Activated CD4-positive, alpha-beta memory T cell treated with anti-CD3 and anti-CD28 coated beads, Interleukin-2, amount 10 ng/mL, durations not matched to agents 7 days and 5 days (primary cell): ENCODE data around the gene TTN. TPM values are rescaled to one million over a fixed set of nuclear protein-coding genes. Genes with fewer than 3 reads are reported as not detected.

Experiments used
- CTCF ChIA-PET: fragments of 350-600 bp; sonication (Branson Sonifier 250); formaldehyde crosslinking; loops from one replicate; lab custom pipeline; 2021; ENCODE audit warnings: antibody characterized with exemption, inconsistent platforms; lab: Charles Lee
- POLR2A ChIA-PET: fragments of 350-600 bp; sonication (Branson Sonifier 250); formaldehyde crosslinking; loops from one replicate; lab custom pipeline; 2021; ENCODE audit warnings: antibody characterized with exemption; lab: Charles Lee
- DNase-seq: peaks from one replicate; pipeline ENCODE4 v3.0.0-alpha.2; 2020
- H3K27ac Mint-ChIP-seq: one replicate; pipeline ENCODE4 v1.8.0; 2021; ENCODE audit warnings: mild to moderate bottlenecking, mixed read lengths
- H3K27me3 Mint-ChIP-seq: one replicate; pipeline ENCODE4 v1.8.0; 2021; ENCODE audit warnings: mixed read lengths
- H3K36me3 Mint-ChIP-seq: one replicate; pipeline ENCODE4 v1.8.0; 2021; ENCODE audit warnings: low read depth, mixed read lengths
- H3K4me1 Mint-ChIP-seq: one replicate; pipeline ENCODE4 v1.8.0; 2021; ENCODE audit warnings: mixed read lengths
- H3K4me3 Mint-ChIP-seq: one replicate; pipeline ENCODE4 v1.8.0; 2021; ENCODE audit warnings: mild to moderate bottlenecking, mixed read lengths
- H3K9me3 Mint-ChIP-seq: one replicate; pipeline ENCODE4 v1.8.0; 2021; ENCODE audit warnings: mixed read lengths
- total RNA-seq, 2 experiments: library from RNA; stranded (reverse); gene quantifications; one replicate each; pipeline ENCODE4 v1.2.3, GENCODE V29; 2021

Gene TTN
- total RNA-seq, 2 experiments from 2014 or later, result 2.1 to 2.3 TPM

- Mint-ChIP-seq H3K27ac (no peak overlapping the region), H3K4me1 (no peaks in the 10 kb centered on the region), H3K9me3 (no peaks in the 10 kb centered on the region), H3K27me3 (no peaks in the 10 kb centered on the region), H3K4me3 (no peak overlapping the region), H3K36me3 (no peaks in the 10 kb centered on the region)
- ChIA-PET POLR2A (no interaction called here), CTCF (interaction anchor here (1.2 to 1.5 kb wide), 3 partner anchors 10 to 25 kb away, joined by 3 to 4 read pairs (median 4); no protein-coding TSS in a partner anchor)
- no peak for DNase-seq
Measured at GRCh38 chr2:178804791-178805190, 2.4 kb downstream of the TTN start.

- no peaks in the 10 kb centered on the region for H3K4me1 Mint-ChIP-seq
- H3K27ac Mint-ChIP-seq, result no peak overlapping the region
- ChIA-PET POLR2A (no interaction called here), CTCF (interaction anchor here (1.2 to 1.5 kb wide), 4 partner anchors 39 to 329 kb away, joined by 3 to 4 read pairs (median 4); no protein-coding TSS in a partner anchor)
- H3K4me3 Mint-ChIP-seq, result no peak overlapping the region
- H3K9me3 Mint-ChIP-seq, result no peaks in the 10 kb centered on the region
- H3K27me3 Mint-ChIP-seq, result no peaks in the 10 kb centered on the region
- DNase-seq, result no peak
- no peaks in the 10 kb centered on the region for H3K36me3 Mint-ChIP-seq
Measured at GRCh38 chr2:178800510-178800909, 6.7 kb downstream of the TTN start.

GRCh38 chr2:178799305-178799704 lies 7.9 kb downstream of the TTN start:
- no peak overlapping the region for H3K27ac Mint-ChIP-seq
- no peaks in the 10 kb centered on the region for H3K9me3 Mint-ChIP-seq
- ChIA-PET CTCF (interaction anchor here (1.3 kb wide), 1 partner anchor 113 kb away, joined by 3 read pairs; no protein-coding TSS in a partner anchor), POLR2A (no interaction called here)
- no peaks in the 10 kb centered on the region for H3K27me3 Mint-ChIP-seq
- H3K4me3 Mint-ChIP-seq, result no peak overlapping the region
- DNase-seq, result no peak
- H3K4me1 Mint-ChIP-seq, result no peaks in the 10 kb centered on the region
- H3K36me3 Mint-ChIP-seq, result no peaks in the 10 kb centered on the region

GRCh38 chr2:178796079-178796677 lies 11.0 kb downstream of the TTN start:
- Mint-ChIP-seq H3K36me3 (no peaks in the 10 kb centered on the region), H3K9me3 (no peaks in the 10 kb centered on the region), H3K27me3 (no peaks in the 10 kb centered on the region), H3K4me1 (no peaks in the 10 kb centered on the region), H3K4me3 (no peak overlapping the region), H3K27ac (no peak overlapping the region)
- ChIA-PET CTCF (interaction anchor here (0.9 to 3.2 kb wide), 4 partner anchors 10 to 334 kb away, joined by 3 to 13 read pairs (median 4); no protein-coding TSS in a partner anchor), POLR2A (no interaction called here)
- DNase-seq, result no peak

- H3K27me3 Mint-ChIP-seq, result no peaks in the 10 kb centered on the region
- H3K27ac Mint-ChIP-seq, result no peak overlapping the region
- H3K36me3 Mint-ChIP-seq, result no peaks in the 10 kb centered on the region
- no peak overlapping the region for H3K4me3 Mint-ChIP-seq
- H3K9me3 Mint-ChIP-seq, result no peaks in the 10 kb centered on the region
- CTCF ChIA-PET, result no interaction called here
- peaks cover 3% of the 10 kb centered on the region for H3K4me1 Mint-ChIP-seq
- POLR2A ChIA-PET, result no interaction called here
- DNase-seq, result no peak
Measured at GRCh38 chr2:178787934-178788333, 19.3 kb downstream of the TTN start.

GRCh38 chr2:178787155-178787554 lies 20.1 kb downstream of the TTN start:
- DNase-seq, result no peak
- no peaks in the 10 kb centered on the region for H3K36me3 Mint-ChIP-seq
- H3K4me3 Mint-ChIP-seq, result no peak overlapping the region
- H3K4me1 Mint-ChIP-seq, result peaks cover 3% of the 10 kb centered on the region
- H3K27me3 Mint-ChIP-seq, result no peaks in the 10 kb centered on the region
- ChIA-PET POLR2A (no interaction called here), CTCF (interaction anchor here (1.2 kb wide), 1 partner anchor 25 kb away, joined by 3 read pairs; no protein-coding TSS in a partner anchor)
- no peak overlapping the region for H3K27ac Mint-ChIP-seq
- no peaks in the 10 kb centered on the region for H3K9me3 Mint-ChIP-seq

GRCh38 chr2:178783889-178784288 lies 23.3 kb downstream of the TTN start:
- Mint-ChIP-seq H3K9me3 (no peaks in the 10 kb centered on the region), H3K4me1 (no peaks in the 10 kb centered on the region), H3K27me3 (no peaks in the 10 kb centered on the region), H3K4me3 (no peak overlapping the region), H3K27ac (no peak overlapping the region), H3K36me3 (no peaks in the 10 kb centered on the region)
- no peak for DNase-seq
- ChIA-PET POLR2A (no interaction called here), CTCF (no interaction called here)

- Mint-ChIP-seq H3K36me3 (no peaks in the 10 kb centered on the region), H3K9me3 (no peaks in the 10 kb centered on the region), H3K4me1 (no peaks in the 10 kb centered on the region), H3K4me3 (no peak overlapping the region), H3K27me3 (no peaks in the 10 kb centered on the region), H3K27ac (no peak overlapping the region)
- ChIA-PET POLR2A (no interaction called here), CTCF (interaction anchor here (1.3 to 1.6 kb wide), 2 partner anchors 12 to 32 kb away, joined by 3 read pairs; no protein-coding TSS in a partner anchor)
- DNase-seq, result no peak
Measured at GRCh38 chr2:178782236-178782635, 25.0 kb downstream of the TTN start.

GRCh38 chr2:178777577-178777976 lies 29.6 kb downstream of the TTN start:
- no peak for DNase-seq
- Mint-ChIP-seq H3K9me3 (no peaks in the 10 kb centered on the region), H3K4me3 (no peak overlapping the region), H3K27ac (no peak overlapping the region), H3K27me3 (no peaks in the 10 kb centered on the region), H3K4me1 (no peaks in the 10 kb centered on the region), H3K36me3 (no peaks in the 10 kb centered on the region)
- POLR2A ChIA-PET, result no interaction called here
- CTCF ChIA-PET, result interaction anchor here (0.8 kb wide), 1 partner anchor 16 kb away, joined by 4 read pairs; no protein-coding TSS in a partner anchor

GRCh38 chr2:178776751-178777150 lies 30.5 kb downstream of the TTN start:
- Mint-ChIP-seq H3K27me3 (no peaks in the 10 kb centered on the region), H3K4me1 (no peaks in the 10 kb centered on the region), H3K9me3 (no peaks in the 10 kb centered on the region), H3K27ac (no peak overlapping the region), H3K36me3 (no peaks in the 10 kb centered on the region), H3K4me3 (no peak overlapping the region)
- no peak for DNase-seq
- CTCF ChIA-PET, result interaction anchor here (0.8 kb wide), 1 partner anchor 15 kb away, joined by 4 read pairs; no protein-coding TSS in a partner anchor
- POLR2A ChIA-PET, result no interaction called here

GRCh38 chr2:178775975-178776374 lies 31.2 kb downstream of the TTN start:
- Mint-ChIP-seq H3K9me3 (no peaks in the 10 kb centered on the region), H3K4me3 (no peak overlapping the region), H3K27ac (no peak overlapping the region), H3K4me1 (no peaks in the 10 kb centered on the region), H3K27me3 (no peaks in the 10 kb centered on the region), H3K36me3 (no peaks in the 10 kb centered on the region)
- POLR2A ChIA-PET, result interaction anchor here (0.6 kb wide), 1 partner anchor 47 kb away, joined by 3 read pairs; no protein-coding TSS in a partner anchor
- no peak for DNase-seq
- CTCF ChIA-PET, result interaction anchor here (1.6 kb wide), 1 partner anchor 12 kb away, joined by 5 read pairs; no protein-coding TSS in a partner anchor

- ChIA-PET POLR2A (no interaction called here), CTCF (no interaction called here)
- DNase-seq, result no peak
- H3K4me3 Mint-ChIP-seq, result no peak overlapping the region
- H3K36me3 Mint-ChIP-seq, result no peaks in the 10 kb centered on the region
- H3K27me3 Mint-ChIP-seq, result no peaks in the 10 kb centered on the region
- no peaks in the 10 kb centered on the region for H3K4me1 Mint-ChIP-seq
- H3K9me3 Mint-ChIP-seq, result no peaks in the 10 kb centered on the region
- no peak overlapping the region for H3K27ac Mint-ChIP-seq
Measured at GRCh38 chr2:178770518-178770917, 36.7 kb downstream of the TTN start.

GRCh38 chr2:178767094-178768060 lies 39.8 kb downstream of the TTN start:
- ChIA-PET CTCF (no interaction called here), POLR2A (no interaction called here)
- Mint-ChIP-seq H3K27ac (no peak overlapping the region), H3K27me3 (no peaks in the 10 kb centered on the region), H3K4me3 (no peak overlapping the region), H3K4me1 (no peaks in the 10 kb centered on the region), H3K9me3 (no peaks in the 10 kb centered on the region), H3K36me3 (no peaks in the 10 kb centered on the region)
- no peak for DNase-seq
